HG03520 (cell line): ENCODE measurements around the gene KRT23.

Source experiments
- ATAC-seq: cut with Tn5 transposase; IDR thresholded peaks from one replicate; pipeline ENCODE4 v1.9.1; 2021; ENCODE audit warnings: mild to moderate bottlenecking, moderate library complexity; ENCODE audit not compliant: unreplicated experiment

KRT23 gene

DNA sequence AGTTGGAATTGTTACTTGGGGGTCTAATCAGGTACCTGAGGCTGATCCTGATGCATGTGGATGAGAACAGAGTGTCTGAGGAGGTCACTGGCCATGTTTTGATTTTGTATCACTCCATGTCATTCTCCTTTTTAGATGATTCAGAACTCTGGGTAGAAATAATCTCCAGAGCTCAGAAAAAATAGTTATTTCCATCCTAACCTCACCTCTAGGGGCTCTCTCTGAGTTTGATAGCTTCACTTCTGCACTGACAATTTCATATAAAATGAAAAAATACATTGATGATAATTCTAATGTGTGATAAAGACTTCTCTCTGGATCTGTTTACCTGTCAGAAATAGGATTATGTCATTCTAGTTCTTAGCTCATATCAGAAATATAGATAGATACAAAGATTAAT is 64.2 kb downstream of the KRT23 start:
- no peak for ATAC-seq
